Lung (tissue), 12 donors: ENCODE measurements around the gene ARHGEF7. TPM values are rescaled to one million over a fixed set of nuclear protein-coding genes. Genes with fewer than 3 reads are reported as not detected.

ENCODE experiments used
- ATAC-seq: fragments of 200-7000 bp; cut with Tn5 transposase; one replicate; pipeline ENCODE4 v1.9.1; 2020; ENCODE audit warnings: moderate number of reproducible peaks; ENCODE audit not compliant: insufficient read depth, low FRiP score
- DNase-seq, 3 donors: peaks; one replicate each; pipeline ENCODE4 v3.0.0-alpha.2; 2013 to 2017
- H3K27ac ChIP-seq, 2 donors: one replicate each; pipeline ENCODE4 v1.5.1; 2013; ENCODE audit warnings: mild to moderate bottlenecking in 2 of 2, moderate library complexity in 2 of 2, control low read depth in 1 of 2, inconsistent platforms in 1 of 2, low read depth in 1 of 2, low read length in 1 of 2
- H3K27me3 ChIP-seq, 3 donors: one replicate each; pipeline ENCODE4 v1.5.1; 2013; ENCODE audit warnings: low read length in 2 of 3; ENCODE audit not compliant: control insufficient read depth in 3 of 3, insufficient read depth in 3 of 3
- H3K36me3 ChIP-seq, 4 donors: one replicate each; pipeline ENCODE4 v1.5.1; 2013; ENCODE audit warnings: low read length in 4 of 4, mild to moderate bottlenecking in 1 of 4, moderate library complexity in 1 of 4; ENCODE audit not compliant: control insufficient read depth in 4 of 4, insufficient read depth in 4 of 4
- H3K4me1 ChIP-seq, 5 donors: one replicate each; pipeline ENCODE4 v1.5.1; 2013; ENCODE audit warnings: low read length in 5 of 5, mild to moderate bottlenecking in 2 of 5, moderate library complexity in 1 of 5; ENCODE audit not compliant: control insufficient read depth in 5 of 5, insufficient read depth in 5 of 5
- H3K4me3 ChIP-seq: one replicate; pipeline ENCODE4 v1.5.1; 2013; ENCODE audit warnings: mild to moderate bottlenecking, control low read depth, moderate library complexity
- H3K9ac ChIP-seq, 2 donors: one replicate each; pipeline ENCODE4 v1.5.1; 2013; ENCODE audit warnings: low read length in 2 of 2, control low read depth in 1 of 2; ENCODE audit not compliant: insufficient read depth in 1 of 2
- H3K9me3 ChIP-seq, 4 donors: one replicate each; pipeline ENCODE4 v1.5.1; 2013; ENCODE audit warnings: low read length in 3 of 4, mild to moderate bottlenecking in 1 of 4, moderate library complexity in 1 of 4; ENCODE audit not compliant: control insufficient read depth in 4 of 4, insufficient read depth in 3 of 4
- CTCF ChIP-seq: IDR thresholded peaks from 2 replicates; pipeline ENCODE4 v1.5.1; 2012; ENCODE audit warnings: mild to moderate bottlenecking; ENCODE audit errors: control extremely low read depth, extremely low read depth
- WGBS, 2 donors: extraction: QIAGEN DNeasy Blood & Tissue Kit; methylation state at CpG; one replicate each; pipeline ENCODE4 v1.1.7; 2013; 5-methylcytosine and 5-hydroxymethylcytosine counted together
- polyA plus RNA-seq, 2 donors: library from polyadenylated mRNA; stranded (reverse); fragments of 200-250 nt; gene quantifications; one replicate each; pipeline ENCODE4 v1.2.1, GENCODE V29; 2013
- total RNA-seq, 2 donors: library from RNA; depleted of rRNA in 1 of 2; stranded (reverse); fragments of >200 nt in 1 of 2; gene quantifications; one replicate each; pipeline ENCODE4 v1.2.1, GENCODE V29; 2014 to 2021
- donor health status: control.
- donor health status: control.
- donor health status: Bipolar disorder and iron deficiency.
- donor health status: healthy.
- donor health status: DM: yes; HTN: yes; CAD: no.

The ARHGEF7 gene
- total and polyA plus RNA-seq, 4 donors, result 20.9 to 143 (median 37.8) TPM

GRCh38 chr13:111275995-111276618 is 161.0 kb downstream of the ARHGEF7 start:
- Histone ChIP-seq H3K4me1 (peaks cover 0 to 23% (median 4%) of the 10 kb centered on the region in 5 donors), H3K36me3 (peaks cover 10 to 39% (median 31%) of the 10 kb centered on the region in 4 donors), H3K27ac (no peak overlapping the region), H3K27me3 (no peaks in the 10 kb centered on the region), H3K4me3 (no peak overlapping the region), H3K9me3 (no peaks in the 10 kb centered on the region), H3K9ac (no peak overlapping the region)
- WGBS, 2 donors, result 93 to 97% methylated on average over 5 of the region's 5 CpGs
- DNase-seq, result no peak
- no peak for TF ChIP-seq CTCF
- no peak for ATAC-seq

GRCh38 chr13:111278258-111278657 is 163.1 kb downstream of the ARHGEF7 start:
- Histone ChIP-seq H3K27me3 (no peaks in the 10 kb centered on the region), H3K4me3 (no peak overlapping the region), H3K27ac (peak overlapping the region in 1 of 2 donors; percentile 55), H3K9ac (peak overlapping the region in 1 of 2 donors; percentile 58), H3K9me3 (no peaks in the 10 kb centered on the region), H3K36me3 (peaks cover 11 to 37% (median 30%) of the 10 kb centered on the region in 4 donors), H3K4me1 (peaks cover 0 to 40% (median 10%) of the 10 kb centered on the region in 5 donors)
- 96% methylated on average over 10 of the region's 10 CpGs for WGBS, 2 donors
- no peak for TF ChIP-seq CTCF
- peak in 1 of 3 donors; percentile 2 for DNase-seq
- ATAC-seq, result no peak

GRCh38 chr13:111278743-111279652 is 163.9 kb downstream of the ARHGEF7 start:
- DNase-seq, result peak; percentile 23 to 85 (median 79)
- peaks cover 0 to 40% (median 10%) of the 10 kb centered on the region in 5 donors for H3K4me1 ChIP-seq
- no peaks in the 10 kb centered on the region for H3K9me3 ChIP-seq
- 90 to 94% methylated on average over 17 of the region's 17 CpGs for WGBS, 2 donors
- H3K36me3 ChIP-seq, result peaks cover 14 to 42% (median 34%) of the 10 kb centered on the region in 4 donors
- H3K9ac ChIP-seq, result peak overlapping the region in 1 of 2 donors; percentile 58
- no peak for TF ChIP-seq CTCF
- H3K27me3 ChIP-seq, result no peaks in the 10 kb centered on the region
- peak overlapping the region in 1 of 2 donors; percentile 55 for H3K27ac ChIP-seq
- no peak for ATAC-seq
- no peak overlapping the region for H3K4me3 ChIP-seq
